Upper lobe of right lung (tissue), 1 donor: ENCODE measurements around the gene NINL. TPM values are rescaled to one million over a fixed set of nuclear protein-coding genes. Genes with fewer than 3 reads are reported as not detected.
"Not testable (repeated sequence)": the region's sequence is repeated elsewhere in the genome, so short reads cannot be mapped to it uniquely, and the experiment has no call there.

ENCODE experiments used
- ATAC-seq: fragments of 200-7000 bp; cut with Tn5 transposase; one replicate; pipeline ENCODE4 v1.9.1; 2020; ENCODE audit warnings: mild to moderate bottlenecking, moderate library complexity
- DNase-seq: peaks from one replicate; pipeline ENCODE4 v3.0.0-alpha.2; 2020
- H3K27ac ChIP-seq: fragments of 200-600 bp; one replicate; pipeline ENCODE4 v1.8.0; 2022
- H3K27me3 ChIP-seq: fragments of 200-600 bp; one replicate; pipeline ENCODE4 v1.8.0; 2022; ENCODE audit warnings: mild to moderate bottlenecking
- H3K36me3 ChIP-seq: fragments of 200-600 bp; one replicate; pipeline ENCODE4 v1.8.0; 2022
- H3K4me1 ChIP-seq: fragments of 200-600 bp; one replicate; pipeline ENCODE4 v1.8.0; 2022
- H3K4me3 ChIP-seq: fragments of 200-600 bp; one replicate; pipeline ENCODE4 v1.8.0; 2022; ENCODE audit warnings: mild to moderate bottlenecking
- H3K9me3 ChIP-seq: fragments of 200-600 bp; one replicate; pipeline ENCODE4 v1.8.0; 2022
- CTCF ChIP-seq: fragments of 200-600 bp; IDR thresholded peaks from one replicate; pipeline ENCODE4 v1.8.0; 2022; ENCODE audit warnings: antibody characterized with exemption
- intact Hi-C: fragments of 100-400 bp; cut with DNase I; formaldehyde crosslinking; loops from one replicate; pipeline ENCODE4 v1.11.0; 2022
- total RNA-seq: library from RNA; stranded (reverse); fragmentation: NEBNext Ultra II Directional; extraction: Animal tissue kit (Norgen Biotek cat#: 25700); gene quantifications from one replicate; pipeline ENCODE4 v1.2.1, GENCODE V29; 2021
- donor health status: DM: no; HTN: yes; CAD: no; lungs with severe emphysema.

The NINL gene
- total RNA-seq, 1 donor from 2014 or later, result 13.2 TPM

- Histone ChIP-seq H3K4me1 (no peaks in the 10 kb centered on the region), H3K36me3 (peaks cover 20% of the 10 kb centered on the region), H3K9me3 (no peaks in the 10 kb centered on the region), H3K4me3 (no peak overlapping the region), H3K27me3 (no peaks in the 10 kb centered on the region), H3K27ac (no peak overlapping the region)
- DNase-seq, result no peak
- intact Hi-C loops, result no loop called here
- ATAC-seq, result no peak
- TF ChIP-seq CTCF, result no peak
Observed at GRCh38 chr20:25507385-25508082, 77.8 kb downstream of the NINL start.

- DNase-seq (no peak), ATAC-seq (no peak)
- no peaks in the 10 kb centered on the region for H3K4me1 ChIP-seq
- H3K4me3 ChIP-seq, result no peak overlapping the region
- no peak for TF ChIP-seq CTCF
- intact Hi-C loops, result no loop called here
- peaks cover 3% of the 10 kb centered on the region for H3K36me3 ChIP-seq
- no peaks in the 10 kb centered on the region for H3K9me3 ChIP-seq
- H3K27ac ChIP-seq, result no peak overlapping the region
- no peaks in the 10 kb centered on the region for H3K27me3 ChIP-seq
Observed at GRCh38 chr20:25504366-25505135, 80.8 kb downstream of the NINL start.

- H3K27me3 ChIP-seq, result no peaks in the 10 kb centered on the region
- no peaks in the 10 kb centered on the region for H3K36me3 ChIP-seq
- no peaks in the 10 kb centered on the region for H3K4me1 ChIP-seq
- no peak for ATAC-seq
- DNase-seq, result no peak
- H3K27ac ChIP-seq, result no peak overlapping the region
- H3K9me3 ChIP-seq, result no peaks in the 10 kb centered on the region
- intact Hi-C loops, result no loop called here
- TF ChIP-seq CTCF, result no peak
- H3K4me3 ChIP-seq, result no peak overlapping the region
Observed at GRCh38 chr20:25503936-25504335, 81.4 kb downstream of the NINL start.

- H3K27ac ChIP-seq, H3K27me3 ChIP-seq, ATAC-seq, DNase-seq, H3K4me1 ChIP-seq, intact Hi-C loops, H3K4me3 ChIP-seq, H3K9me3 ChIP-seq, H3K36me3 ChIP-seq: not testable (repeated sequence)
Observed at GRCh38 chr20:25503051-25503639, 82.2 kb downstream of the NINL start.

- Histone ChIP-seq H3K4me1 (no peaks in the 10 kb centered on the region), H3K27ac (no peak overlapping the region), H3K9me3 (no peaks in the 10 kb centered on the region), H3K36me3 (no peaks in the 10 kb centered on the region), H3K4me3 (no peak overlapping the region), H3K27me3 (no peaks in the 10 kb centered on the region)
- intact Hi-C loops, result no loop called here
- ATAC-seq, result no peak
- no peak for TF ChIP-seq CTCF
- no peak for DNase-seq
Observed at GRCh38 chr20:25500880-25501351, 84.4 kb downstream of the NINL start.
